K562 (cell line): ENCODE results near the gene TMEM270. TPM values are rescaled to one million over a fixed set of nuclear protein-coding genes. Genes with fewer than 3 reads are reported as not detected.

Experiments used
- CBFA2T3 ChIP-seq: fragments of 450-650 bp; IDR thresholded peaks from 2 replicates; pipeline ENCODE4 v1.6.1; 2017
- DPF2 ChIP-seq: fragments of 450-650 bp; IDR thresholded peaks from 2 replicates; pipeline ENCODE4 v1.6.1; 2016
- ESRRA ChIP-seq: fragments of 450-650 bp; IDR thresholded peaks from 2 replicates; pipeline ENCODE4 v1.6.1; 2014; ENCODE audit warnings: low read depth, mild to moderate bottlenecking, moderate library complexity, borderline replicate concordance
- HNRNPLL ChIP-seq: fragments of 200-400 bp; formaldehyde crosslinking; IDR thresholded peaks from 2 replicates; pipeline ENCODE4 v1.6.1; 2017; ENCODE audit warnings: low read length, low read depth, mild to moderate bottlenecking; ENCODE audit not compliant: poor library complexity, severe bottlenecking
- MYNN ChIP-seq, 2 experiments: sonication (generic); formaldehyde crosslinking in 1 of 2; IDR thresholded peaks; 2 replicates each; pipeline versions ENCODE4 v1.5.0 to v1.6.1; 2016 to 2020; ENCODE audit warnings: antibody characterized with exemption in 1 of 2, missing genetic modification reagents in 1 of 2
- NBN ChIP-seq: fragments of 450-650 bp; IDR thresholded peaks from 2 replicates; pipeline ENCODE4 v1.6.1; 2016; ENCODE audit warnings: low read depth, mild to moderate bottlenecking
- PKNOX1 ChIP-seq: fragments of 450-650 bp; IDR thresholded peaks from 2 replicates; pipeline ENCODE4 v1.6.1; 2016
- RBM15 ChIP-seq: fragments of 200-400 bp; formaldehyde crosslinking; IDR thresholded peaks from 2 replicates; pipeline ENCODE4 v1.6.1; 2018; ENCODE audit warnings: mild to moderate bottlenecking, low read length, moderate library complexity; ENCODE audit not compliant: insufficient read depth
- TCF3 ChIP-seq: sonication (generic); formaldehyde crosslinking; IDR thresholded peaks from 2 replicates; pipeline ENCODE4 v1.4.0; 2020; ENCODE audit warnings: mild to moderate bottlenecking, missing genetic modification reagents
- TFAP4 ChIP-seq: sonication (generic); formaldehyde crosslinking; IDR thresholded peaks from 2 replicates; pipeline ENCODE4 v1.8.0; 2022; ENCODE audit warnings: missing genetic modification reagents, mild to moderate bottlenecking, moderate library complexity, borderline replicate concordance
- THRAP3 ChIP-seq: fragments of 450-650 bp; IDR thresholded peaks from 2 replicates; pipeline ENCODE4 v1.6.1; 2016; ENCODE audit warnings: mild to moderate bottlenecking, inconsistent platforms, borderline replicate concordance
- USF1 ChIP-seq: sonication (generic); formaldehyde crosslinking; IDR thresholded peaks from 2 replicates; pipeline ENCODE4 v1.9.0; 2022; ENCODE audit warnings: mild to moderate bottlenecking, missing genetic modification reagents
- ZNF384 ChIP-seq: IDR thresholded peaks from 2 replicates; pipeline ENCODE4 v1.6.1; 2012; ENCODE audit warnings: low read depth, low read length, improper control_type of control experiment
- ZNF398 ChIP-seq: fragments of 250-450 bp; sonication (Bioruptor Pico); IDR thresholded peaks from 2 replicates; pipeline ENCODE4 v1.8.0; 2021; ENCODE audit warnings: moderate library complexity, mild to moderate bottlenecking, inconsistent platforms
- ZNF639 ChIP-seq, 2 experiments: fragments of 200-800 bp in 1 of 2; sonication (Bioruptor generic) in 1 of 2; sonication (generic) in 1 of 2; formaldehyde crosslinking in 1 of 2; IDR thresholded peaks in 1 of 2; conservative IDR thresholded peaks in 1 of 2; 2 replicates each; pipeline versions ENCODE4 v1.5.0 to v1.6.1; 2016 to 2020; ENCODE audit warnings: missing compliant biosample characterization in 1 of 2, missing genetic modification characterization in 1 of 2, missing genetic modification reagents in 1 of 2
- ZNF766 ChIP-seq: fragments of 200-800 bp; sonication (Bioruptor generic); conservative IDR thresholded peaks from 2 replicates; pipeline ENCODE4 v1.6.1; 2016; ENCODE audit warnings: missing genetic modification characterization, missing compliant biosample characterization
- ZNF778 ChIP-seq: fragments of 450-650 bp; formaldehyde crosslinking; IDR thresholded peaks from 2 replicates; pipeline ENCODE4 v1.4.0; 2020; ENCODE audit warnings: mild to moderate bottlenecking, moderate library complexity
- polyA plus RNA-seq, 8 experiments: library from polyadenylated mRNA; depleted of rRNA in 4 of 8; stranded (reverse) in 5 of 8; unstranded in 3 of 8; fragments of >200 nt; fragmentation: Nextera tagmentation in 2 of 8; fragmentation: Illumina TruSeq in 1 of 8; extraction: Ambion mirVana in 2 of 8; extraction: Trizol in 1 of 8; gene quantifications; 2 replicates each; pipeline versions ENCODE4 v1.2.1 to v1.2.3, GENCODE V29; 2011 to 2014; ENCODE audit warnings: inconsistent platforms in 1 of 8, missing spikeins in 1 of 8
- total RNA-seq, 7 experiments: library from RNA; depleted of rRNA in 6 of 7; stranded (reverse); fragments of >200 nt in 6 of 7; fragmentation: Illumina TruSeq in 2 of 7; extraction: Trizol in 2 of 7; gene quantifications; 2 replicates each; pipeline versions ENCODE4 v1.2.1 to v1.2.3, GENCODE V29; 2011 to 2021; ENCODE audit warnings: low replicate concordance in 1 of 7

The TMEM270 gene
- total and polyA plus RNA-seq, 9 of the 15 experiments (the other 6 are each of a cell fraction or from before 2014, with no cell fraction given) = not detected

GRCh38 chr7:73851410-73852338 lies 9.3 kb upstream of the TMEM270 start (continued):
- TF ChIP-seq ESRRA (peak; percentile 95; the same call in 1 of the 2 replicates), ZNF778 (CRISPR knock-in tag) (no peak), USF1 (CRISPR knock-in tag) (peak; percentile 70), TFAP4 (CRISPR knock-in tag) (no peak), PKNOX1 (peak; percentile 60), RBM15 (no peak), NBN (peak; percentile 62; the same call in 1 of the 2 replicates), ZNF639 (CRISPR knock-in tag; conservative IDR thresholded peaks at IDR 0.05 in 1 of 2, IDR thresholded peaks at IDR 0.05 in 1 of 2) (peak in 1 of 2 experiments; percentile 35; a peak in 1 of 4 replicates), ZNF384 (peak; percentile 90), MYNN (IDR thresholded peaks at IDR 0.05) (peak; percentile 54; the same call in 1 of the 2 replicates), MYNN (CRISPR knock-in tag; IDR thresholded peaks at IDR 0.05) (no peak), THRAP3 (peak; percentile 26; the same call in 1 of the 2 replicates), HNRNPLL (no peak), ZNF766 (peak; percentile 78; the same call in 1 of the 2 replicates), DPF2 (peak; percentile 97), ZNF398 (no peak), TCF3 (CRISPR knock-in tag) (peak; percentile 60), CBFA2T3 (peak; percentile 73)
